Smooth muscle cell (in vitro differentiated cells): ENCODE data around the gene C16orf96. TPM values are rescaled to one million over a fixed set of nuclear protein-coding genes. Genes with fewer than 3 reads are reported as not detected.

Source experiments
- DNase-seq: peaks from one replicate; lab custom pipeline; 2025; ENCODE audit not compliant: unreplicated experiment; lab: John Stamatoyannopoulos, UW
- H2AFZ ChIP-seq: fragments of 200-600 bp; sonication (generic); 2 replicates; pipeline ENCODE4 v1.6.0; 2016; ENCODE audit warnings: antibody characterized with exemption, low read depth, mild to moderate bottlenecking
- H3F3A ChIP-seq: fragments of 200-600 bp; sonication (generic); 2 replicates; pipeline ENCODE4 v1.6.0; 2017; ENCODE audit warnings: antibody characterized with exemption, low read depth
- H3K27ac ChIP-seq: fragments of 200-600 bp; sonication (generic); 2 replicates; pipeline ENCODE4 v1.5.1; 2016; ENCODE audit warnings: low read depth, mild to moderate bottlenecking
- H3K27me3 ChIP-seq: fragments of 200-600 bp; sonication (generic); 2 replicates; pipeline ENCODE4 v1.6.1; 2016; ENCODE audit warnings: low read depth, mild to moderate bottlenecking
- H3K36me3 ChIP-seq: fragments of 200-600 bp; sonication (generic); 2 replicates; pipeline ENCODE4 v1.5.1; 2016; ENCODE audit warnings: low read depth
- H3K4me1 ChIP-seq: fragments of 200-600 bp; sonication (generic); 2 replicates; pipeline ENCODE4 v1.5.1; 2016; ENCODE audit warnings: low read depth
- H3K4me2 ChIP-seq: fragments of 200-600 bp; sonication (generic); 2 replicates; pipeline ENCODE4 v1.6.0; 2016; ENCODE audit warnings: mild to moderate bottlenecking
- H3K4me3 ChIP-seq: fragments of 200-600 bp; sonication (generic); 2 replicates; pipeline ENCODE4 v1.5.1; 2016; ENCODE audit warnings: mild to moderate bottlenecking
- H3K79me2 ChIP-seq: fragments of 200-600 bp; sonication (generic); 2 replicates; pipeline ENCODE4 v1.6.0; 2016; ENCODE audit warnings: low read depth, mild to moderate bottlenecking
- H3K9ac ChIP-seq: fragments of 200-600 bp; sonication (generic); 2 replicates; pipeline ENCODE4 v1.6.0; 2016; ENCODE audit warnings: low read depth
- H3K9me3 ChIP-seq: fragments of 200-600 bp; sonication (generic); replicated peaks from 2 replicates; pipeline ENCODE4 v1.5.1; 2016; ENCODE audit warnings: low read depth
- H4K20me1 ChIP-seq: fragments of 200-600 bp; sonication (generic); 2 replicates; pipeline ENCODE4 v1.6.0; 2016; ENCODE audit warnings: low read depth
- CTCF ChIP-seq: fragments of 200-600 bp; sonication (generic); IDR thresholded peaks from 2 replicates; pipeline ENCODE4 v1.5.1; 2017; ENCODE audit warnings: borderline replicate concordance, mild to moderate bottlenecking, antibody characterized with exemption; ENCODE audit not compliant: insufficient read depth, poor library complexity, severe bottlenecking
- WGBS: methylation state at CpG from one replicate; pipeline ENCODE4 v1.1.7; 2016; ENCODE audit warnings: low lambda C conversion rate; 5-methylcytosine and 5-hydroxymethylcytosine counted together
- polyA plus RNA-seq: library from polyadenylated mRNA; unstranded; fragments of >200 nt; fragmentation: Nextera tagmentation; extraction: Ambion mirVana; gene quantifications from 2 replicates; pipeline ENCODE4 v1.2.1, GENCODE V29; 2016
- total RNA-seq: library from RNA; depleted of rRNA; stranded (reverse); fragments of >200 nt; gene quantifications from 2 replicates; pipeline ENCODE4 v1.2.3, GENCODE V29; 2014

Gene C16orf96
- total and polyA plus RNA-seq, 2 experiments from 2014 or later = 0.09 TPM; not detected in 1

- Histone ChIP-seq H3K9me3 (no peaks in the 10 kb centered on the region), H3F3A (no peaks in the 10 kb centered on the region), H3K9ac (no peak overlapping the region), H2AFZ (no peak overlapping the region), H4K20me1 (peaks cover 98% of the 10 kb centered on the region), H3K36me3 (no peaks in the 10 kb centered on the region), H3K27ac (no peak overlapping the region), H3K4me2 (no peak overlapping the region), H3K4me3 (no peak overlapping the region), H3K4me1 (no peaks in the 10 kb centered on the region), H3K27me3 (no peaks in the 10 kb centered on the region), H3K79me2 (peaks cover 64% of the 10 kb centered on the region)
- no peak for TF ChIP-seq CTCF
- WGBS = 99% methylated on average over 22 of the region's 22 CpGs
- no peak for DNase-seq
Measured at GRCh38 chr16:4646773-4647643, 90.9 kb downstream of the C16orf96 start.

- peaks cover 92% of the 10 kb centered on the region for H4K20me1 ChIP-seq
Measured at GRCh38 chr16:4647644-4647980, 91.5 kb downstream of the C16orf96 start.

GRCh38 chr16:4648917-4649316 is 92.8 kb downstream of the C16orf96 start:
- Histone ChIP-seq H3K9ac (no peak overlapping the region), H3K36me3 (no peaks in the 10 kb centered on the region), H3F3A (no peaks in the 10 kb centered on the region), H3K4me2 (no peak overlapping the region), H2AFZ (no peak overlapping the region), H4K20me1 (peaks cover 89% of the 10 kb centered on the region), H3K27me3 (no peaks in the 10 kb centered on the region), H3K9me3 (no peaks in the 10 kb centered on the region), H3K27ac (no peak overlapping the region), H3K79me2 (peaks cover 45% of the 10 kb centered on the region), H3K4me1 (no peaks in the 10 kb centered on the region), H3K4me3 (no peak overlapping the region)
- no peak for DNase-seq
- TF ChIP-seq CTCF = no peak
- 97% methylated on average over 13 of the region's 13 CpGs for WGBS

More at GRCh38 chr16:4647644-4647980, 91.5 kb downstream of the C16orf96 start:
- H3F3A ChIP-seq = no peaks in the 10 kb centered on the region
- H2AFZ ChIP-seq = no peak overlapping the region
- no peak overlapping the region for H3K4me2 ChIP-seq
- H3K9me3 ChIP-seq = no peaks in the 10 kb centered on the region
- H3K27me3 ChIP-seq = no peaks in the 10 kb centered on the region
- H3K4me3 ChIP-seq = no peak overlapping the region
- TF ChIP-seq CTCF = no peak
- no peak overlapping the region for H3K27ac ChIP-seq
- DNase-seq = no peak
- H3K79me2 ChIP-seq = peaks cover 58% of the 10 kb centered on the region
- H3K9ac ChIP-seq = no peak overlapping the region
- H3K36me3 ChIP-seq = no peaks in the 10 kb centered on the region
- no peaks in the 10 kb centered on the region for H3K4me1 ChIP-seq
- WGBS = 95% methylated on average over 8 of the region's 8 CpGs
